Ammon's horn (tissue), 1 donor: Measurements from ENCODE around the gene MYO1E.
"Not testable (repeated sequence)": the region's sequence is repeated elsewhere in the genome, so short reads cannot be mapped to it uniquely, and the experiment has no call there.

Experiments
- DNase-seq: peaks from one replicate; pipeline ENCODE4 v3.0.0-alpha.2; 2016; ENCODE audit warnings: low spot score

The MYO1E gene

GRCh38 chr15:59372352-59373211 lies at the start of gene MYO1E:
MYO1E (minus strand) TSS chr15:59372871; CDS start chr15:59372500, 371 bp downstream.
- peak; percentile 99 for DNase-seq

DNA sequence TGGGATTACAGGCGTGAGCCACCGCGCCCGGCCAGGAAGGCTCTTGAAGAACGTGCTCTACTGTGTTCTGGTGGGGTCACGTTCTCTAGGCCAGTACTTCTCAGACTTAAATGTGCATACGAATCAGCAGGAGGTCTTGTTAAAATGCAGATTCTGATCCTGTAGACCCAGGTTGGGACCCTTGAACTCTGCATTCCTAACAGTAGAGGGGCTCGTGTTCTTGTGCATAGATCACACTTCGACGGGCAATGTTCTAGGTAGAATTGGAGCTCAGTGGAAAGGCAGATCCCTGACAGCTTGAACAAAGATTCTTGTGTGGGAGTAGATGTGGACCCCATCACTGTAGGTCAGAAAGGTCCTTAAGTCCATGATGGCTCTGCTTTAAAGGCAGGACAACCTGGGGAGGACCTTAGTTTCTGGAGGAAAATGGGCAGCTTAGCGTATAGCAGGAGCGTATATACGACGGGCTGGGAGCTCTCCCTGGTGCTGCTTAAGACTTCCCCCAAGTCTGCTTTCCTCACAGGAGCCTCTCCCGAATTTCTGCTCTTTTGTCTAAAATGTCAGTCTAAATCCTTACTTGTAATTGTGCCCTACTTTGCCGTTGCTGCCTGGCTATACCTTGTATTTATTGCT lies 48.4 kb upstream of the MYO1E start:
- DNase-seq, result no peak

GRCh38 chr15:59420108-59420507 lies 47.4 kb upstream of the MYO1E start:
- no peak for DNase-seq

- no peak for DNase-seq
Observed at GRCh38 chr15:59419170-59419569, 46.5 kb upstream of the MYO1E start.

GRCh38 chr15:59416816-59417215 lies 44.1 kb upstream of the MYO1E start:
- DNase-seq, result no peak

DNA sequence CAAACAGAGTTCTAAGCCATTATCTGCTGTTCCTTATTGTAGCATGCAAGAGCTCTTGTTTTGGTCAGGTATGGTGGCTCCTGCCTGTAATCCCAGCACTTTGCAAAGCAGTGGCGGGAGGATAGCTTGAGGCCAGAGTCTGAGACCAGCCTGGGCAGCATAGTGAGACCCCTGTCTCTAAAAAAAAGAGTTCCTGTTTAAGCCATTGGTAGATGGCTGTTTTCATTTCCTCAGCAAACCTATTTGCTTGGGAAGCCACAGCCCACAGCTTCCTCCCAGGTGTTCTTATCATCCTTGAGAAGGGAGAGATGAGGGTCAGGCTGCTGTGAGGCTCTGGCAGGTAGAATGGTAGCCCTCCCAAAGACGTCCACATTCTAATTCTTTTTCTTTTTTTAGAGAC lies 40.9 kb upstream of the MYO1E start:
- no peak for DNase-seq

- DNase-seq, result no peak
Observed at GRCh38 chr15:59410391-59410896, 37.8 kb upstream of the MYO1E start.

DNA sequence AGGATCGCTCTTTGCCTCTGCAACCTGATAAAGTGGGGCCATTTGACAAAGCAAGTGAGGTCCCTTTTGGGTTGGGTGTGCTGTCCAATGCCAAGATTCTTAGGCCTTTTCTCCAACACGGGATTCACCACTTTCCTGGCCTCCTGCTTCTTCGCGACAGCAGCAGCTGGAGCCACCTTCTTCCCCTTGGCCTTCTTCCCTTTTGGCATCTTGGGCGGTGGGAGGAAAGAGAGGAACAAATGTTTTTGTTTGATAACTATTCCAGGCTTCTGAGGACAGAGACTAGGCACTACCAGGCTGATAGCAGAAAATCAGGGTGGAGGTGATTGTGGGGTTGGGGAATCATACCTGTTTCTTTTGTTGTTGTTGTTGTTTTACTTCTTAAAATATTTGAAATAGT lies 35.3 kb upstream of the MYO1E start:
- DNase-seq, result no peak

GRCh38 chr15:59406446-59406845 lies 33.8 kb upstream of the MYO1E start:
- DNase-seq, result no peak

DNA sequence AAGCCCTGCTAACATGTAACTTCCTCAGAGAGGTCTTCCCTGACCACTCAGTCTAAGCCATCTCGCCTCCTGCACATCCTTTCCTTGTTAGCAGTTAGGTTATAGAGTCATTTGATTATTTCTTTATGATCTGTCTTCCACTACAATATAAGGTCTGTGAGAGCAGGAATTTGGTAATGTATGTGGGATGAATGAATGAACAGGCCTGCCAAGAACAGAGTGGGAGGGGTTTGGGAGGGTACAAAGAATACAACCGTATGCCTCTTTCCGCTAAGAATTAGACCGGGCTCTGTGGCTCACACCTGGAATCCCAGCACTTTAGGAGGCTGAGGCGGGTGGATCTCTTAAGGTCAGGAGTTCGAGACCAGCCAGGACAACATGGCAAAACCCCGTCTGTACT lies 32.4 kb upstream of the MYO1E start:
- no peak for DNase-seq

DNA sequence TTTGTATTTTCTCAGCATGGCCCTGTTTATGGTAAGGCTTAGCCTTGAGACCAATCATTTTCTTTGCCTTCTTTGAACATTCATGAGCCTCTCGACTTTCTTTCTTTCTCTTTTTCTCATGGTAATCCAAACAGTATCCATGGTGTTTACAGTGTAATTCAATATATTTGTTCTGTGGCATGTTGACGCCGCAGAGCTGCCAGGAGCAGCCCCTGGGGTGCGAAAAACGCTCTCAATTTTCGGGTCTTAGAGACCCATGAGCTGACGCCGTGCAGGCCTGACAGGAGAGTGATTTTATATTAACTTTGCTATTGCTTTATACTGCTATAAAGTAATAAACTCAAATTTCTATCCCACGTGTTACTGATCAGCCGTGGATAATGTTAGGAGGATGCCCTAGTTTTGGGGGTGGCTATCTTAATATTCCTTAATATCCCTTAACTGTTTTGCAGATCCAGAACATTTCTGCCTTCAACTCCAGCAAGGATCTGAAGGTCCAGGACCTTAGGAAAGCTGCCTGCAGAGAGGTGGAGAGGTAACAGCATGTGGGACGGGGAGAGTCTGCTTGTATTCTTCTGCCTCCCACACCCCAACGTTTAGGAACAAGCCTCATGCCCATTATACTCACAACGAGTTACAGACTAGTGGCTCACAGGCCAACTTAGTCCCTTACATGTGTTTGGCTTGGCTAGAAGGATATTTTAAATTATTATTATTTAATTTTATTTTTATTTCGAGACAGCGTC lies 29.3 kb upstream of the MYO1E start:
- DNase-seq, result no peak

DNA sequence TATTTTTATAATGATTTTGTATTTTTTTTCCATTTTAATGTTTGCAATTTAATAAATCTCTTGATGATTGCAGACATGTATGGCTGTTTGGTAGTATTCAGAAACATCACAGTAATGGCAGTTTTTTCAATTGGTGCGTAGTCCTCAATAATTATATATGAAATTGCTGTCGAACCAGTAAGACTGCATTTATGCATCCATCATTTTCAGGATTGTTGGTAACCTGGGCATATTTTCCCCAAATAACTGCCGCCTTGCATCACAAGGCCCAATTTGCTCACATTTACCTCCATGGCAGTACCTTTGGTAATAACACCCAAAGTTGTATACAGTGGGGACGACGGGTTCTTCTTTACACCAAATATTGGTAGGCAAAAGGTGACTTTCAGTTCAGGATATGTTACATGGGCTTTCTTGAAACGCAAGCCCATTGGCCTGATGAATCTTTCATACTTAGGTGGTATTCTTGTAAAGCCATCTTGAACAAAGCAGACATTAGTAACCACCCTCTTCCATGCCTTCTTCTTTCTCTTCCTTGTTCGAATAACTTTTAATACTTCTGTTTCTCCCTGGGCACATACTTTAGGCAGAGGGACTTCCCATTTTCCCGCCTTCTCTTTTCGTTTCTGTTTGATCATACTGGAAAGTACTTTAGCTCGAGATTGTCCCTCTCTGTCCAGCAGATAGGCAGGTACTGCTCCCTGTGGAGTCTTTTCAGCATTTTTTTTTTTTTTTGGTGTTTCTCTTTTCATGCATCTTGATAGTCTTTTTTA lies 28.6 kb upstream of the MYO1E start:
- not testable (repeated sequence) for DNase-seq

- no peak for DNase-seq
Observed at GRCh38 chr15:59400103-59400813, 27.6 kb upstream of the MYO1E start.

DNA sequence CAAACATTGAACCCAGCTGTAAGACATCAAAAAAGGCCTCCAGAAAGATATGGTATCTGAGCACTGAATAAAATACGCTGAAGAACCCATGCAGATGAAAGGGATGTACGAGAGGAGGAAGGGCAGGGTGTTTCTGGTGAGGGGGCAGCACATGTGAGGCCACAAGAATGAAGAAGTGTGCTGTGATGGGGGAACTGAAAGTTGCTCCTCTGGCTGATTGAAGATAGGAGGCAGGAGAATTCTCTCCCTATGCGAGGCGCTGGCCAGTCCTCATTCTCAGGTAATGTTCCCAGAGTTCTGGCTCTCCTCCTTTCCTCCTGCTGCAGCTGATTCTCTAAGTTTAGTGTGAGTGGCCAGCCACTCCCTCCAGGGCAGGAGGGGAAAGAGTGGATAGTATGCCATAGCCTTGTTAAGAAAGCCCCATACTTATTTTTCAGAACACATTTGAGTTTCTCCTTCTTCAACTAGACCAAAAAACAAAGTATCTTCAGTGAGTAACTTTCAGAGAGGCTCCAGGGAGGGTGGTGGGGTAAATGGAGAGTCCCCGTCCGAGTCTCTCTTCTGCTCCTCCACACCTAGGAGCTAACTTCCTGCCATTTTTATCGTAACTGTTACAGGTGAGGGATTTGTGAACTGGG lies 26.9 kb upstream of the MYO1E start:
- DNase-seq, result peak; percentile 69

GRCh38 chr15:59398220-59398619 lies 25.5 kb upstream of the MYO1E start:
- DNase-seq, result no peak

- no peak for DNase-seq
Observed at GRCh38 chr15:59396679-59397078, 24.0 kb upstream of the MYO1E start.

DNA sequence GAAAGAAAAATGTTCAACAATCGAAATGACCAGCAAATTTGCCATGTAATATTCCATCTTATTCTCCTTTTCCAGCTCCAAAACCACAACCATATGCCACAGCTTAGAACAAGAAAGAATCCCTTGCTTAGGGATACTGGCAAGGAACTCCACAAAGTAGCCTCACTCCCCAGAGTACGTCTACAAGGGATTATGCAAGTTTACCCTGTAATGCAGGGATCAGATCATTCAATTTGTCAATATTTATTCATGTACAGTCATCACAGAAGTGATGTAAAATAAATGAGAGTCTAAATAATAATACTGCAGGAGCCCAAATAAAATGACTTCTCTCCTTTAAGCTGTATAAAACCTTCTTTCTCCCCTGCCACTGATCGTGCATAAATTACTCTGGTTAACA lies 23.5 kb upstream of the MYO1E start:
- DNase-seq, result no peak

DNA sequence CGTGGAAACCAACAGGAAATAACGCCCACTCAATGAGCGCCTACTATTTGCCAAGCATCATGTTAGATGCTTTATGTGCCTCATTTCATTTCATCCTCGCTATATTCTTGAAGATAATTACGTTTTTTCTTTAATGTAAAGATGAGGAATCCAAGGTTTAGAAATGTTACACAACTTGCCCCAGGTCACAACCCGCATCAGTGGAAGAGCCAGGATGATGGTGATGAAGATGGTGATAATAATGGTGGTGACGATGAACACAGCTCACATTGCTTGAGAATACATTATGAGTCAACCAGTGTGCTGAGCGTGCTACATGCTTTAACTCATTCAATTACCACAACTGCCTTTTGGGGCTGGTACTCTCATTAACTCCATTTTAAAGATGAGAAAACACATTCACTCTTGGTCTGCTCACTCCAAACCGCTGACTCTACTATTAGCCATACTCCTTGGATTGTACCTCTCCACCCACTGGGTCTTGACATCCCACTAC lies 21.5 kb upstream of the MYO1E start:
- no peak for DNase-seq

DNA sequence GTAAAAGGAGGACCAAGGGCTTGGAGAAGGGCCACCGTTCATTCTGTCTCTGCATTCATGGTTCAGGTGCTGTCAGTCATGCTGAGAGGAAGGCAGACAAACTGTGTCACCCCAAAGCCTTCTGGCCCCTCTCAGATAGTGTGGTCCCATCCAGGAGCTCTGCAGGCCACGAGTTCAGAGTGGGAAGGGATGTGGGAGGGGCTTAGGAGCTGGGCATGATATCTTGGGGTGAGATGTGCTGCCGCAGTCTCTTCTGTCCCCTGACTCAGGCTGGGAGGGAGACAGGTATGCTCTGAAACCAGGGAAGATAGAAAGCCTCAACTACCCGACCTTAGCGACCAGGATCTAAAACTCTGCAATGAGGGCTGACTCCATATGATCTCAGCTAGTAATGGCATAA lies 19.6 kb upstream of the MYO1E start:
- DNase-seq, result no peak

- DNase-seq, result no peak
Observed at GRCh38 chr15:59388670-59389069, 16.0 kb upstream of the MYO1E start.
